Measurements from ENCODE around the gene MPST.

The MPST gene

GRCh38 chr22:37048133-37048532 lies 28.6 kb downstream of the MPST start:
- no peak for DNase-seq

GRCh38 chr22:37049224-37049623 lies 29.7 kb downstream of the MPST start:
- DNase-seq: no peak

GRCh38 chr22:37050913-37051312 lies 31.4 kb downstream of the MPST start:
- no peak for DNase-seq

- DNase-seq: peak; percentile 20 to 70
These were observed 32.1 kb downstream of the MPST start, which contains the start of gene KCTD17 for GRCh38 chr22:37051391-37052385. KCTD17 (plus strand) TSS chr22:37051742; CDS start chr22:37051761, 19 bp downstream.

GRCh38 chr22:37052386-37053309 lies 33.1 kb downstream of the MPST start:
- no peak for DNase-seq

GRCh38 chr22:37053310-37054055 lies 33.9 kb downstream of the MPST start:
- no peak for DNase-seq

- DNase-seq: no peak
These were observed 34.5 kb downstream of the MPST start for GRCh38 chr22:37054056-37054395.

- DNase-seq: no peak
These were observed 35.2 kb downstream of the MPST start for GRCh38 chr22:37054600-37055365.

- DNase-seq: no peak
These were observed 36.7 kb downstream of the MPST start for GRCh38 chr22:37056246-37056645.

- DNase-seq: no peak
These were observed 37.7 kb downstream of the MPST start for GRCh38 chr22:37057226-37057625.

- DNase-seq: no peak
These were observed 38.4 kb downstream of the MPST start for GRCh38 chr22:37057796-37058510.

GRCh38 chr22:37058917-37059701 lies 39.6 kb downstream of the MPST start:
- DNase-seq: no peak

- no peak for DNase-seq
These were observed 40.4 kb downstream of the MPST start for GRCh38 chr22:37059876-37060449.

- DNase-seq: no peak
These were observed 41.5 kb downstream of the MPST start for GRCh38 chr22:37060801-37061610.

- DNase-seq: no peak
These were observed 42.3 kb downstream of the MPST start for GRCh38 chr22:37061611-37062375.

- no peak for DNase-seq
These were observed 42.8 kb downstream of the MPST start for GRCh38 chr22:37062376-37062675.

- no peak for DNase-seq
These were observed 43.3 kb downstream of the MPST start for GRCh38 chr22:37062702-37063381.
